Measurements from ENCODE around the gene POLQ.

DNA sequence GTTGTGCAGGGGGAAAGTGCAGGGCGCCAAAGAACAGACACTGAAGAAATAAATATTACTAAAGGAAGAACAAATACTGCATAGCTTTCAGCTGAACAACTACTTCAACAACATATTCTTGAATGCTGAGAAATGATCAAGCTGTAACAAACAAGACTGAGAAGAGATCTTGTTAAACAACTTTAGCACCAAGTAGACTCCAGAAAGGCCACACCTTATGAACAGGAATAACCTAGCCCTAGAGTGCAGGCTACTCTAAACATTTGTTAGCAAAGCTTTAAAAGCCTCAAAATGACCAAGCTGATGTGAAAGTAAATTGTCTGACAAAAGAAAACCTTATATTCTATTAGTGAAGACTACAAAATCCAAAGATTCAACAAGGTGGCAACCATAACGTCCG lies 83.2 kb downstream of the POLQ start:
- TF ChIP-seq ZNF274 (IDR thresholded peaks at IDR 0.05; ENCODE audit: low read depth, low read length) (no peak), YY1 (IDR thresholded peaks at IDR 0.05; ENCODE audit: insufficient read depth, insufficient read length) (no peak)
